HepG2 (cell line): Measurements from ENCODE around the gene METTL1. TPM values are rescaled to one million over a fixed set of nuclear protein-coding genes. Genes with fewer than 3 reads are reported as not detected.
A peak's percentile ranks its signal among the peaks of the same experiment; 100 is the strongest.

Experiments used
- ATF4 ChIP-seq, 2 experiments: fragments of 450-650 bp in 1 of 2; sonication (generic) in 1 of 2; formaldehyde crosslinking; IDR thresholded peaks; 2 replicates each; pipeline versions ENCODE4 v1.5.0 to v1.8.0; 2020 to 2022; ENCODE audit warnings: mild to moderate bottlenecking in 1 of 2, missing genetic modification reagents in 1 of 2
- CEBPB ChIP-seq: IDR thresholded peaks from 2 replicates; pipeline ENCODE4 v1.6.1; 2011; ENCODE audit warnings: low read depth, low read length, improper control_type of control experiment, borderline replicate concordance
- CREBL2 ChIP-seq: sonication (generic); formaldehyde crosslinking; IDR thresholded peaks from 2 replicates; pipeline ENCODE4 v1.8.1; 2023; ENCODE audit warnings: missing genetic modification reagents, mild to moderate bottlenecking, borderline replicate concordance
- ELK4 ChIP-seq: sonication (generic); formaldehyde crosslinking; IDR thresholded peaks from 2 replicates; pipeline ENCODE4 v1.9.0; 2021; ENCODE audit warnings: missing genetic modification reagents, borderline replicate concordance
- ERF ChIP-seq: IDR thresholded peaks from 2 replicates; pipeline ENCODE4 v1.6.1; 2018; ENCODE audit warnings: missing biosample characterization, missing genetic modification reagents
- HOMEZ ChIP-seq: IDR thresholded peaks from 2 replicates; pipeline ENCODE4 v1.6.1; 2016; ENCODE audit warnings: low read depth
- HOXA7 ChIP-seq: sonication (generic); formaldehyde crosslinking; IDR thresholded peaks from 2 replicates; pipeline ENCODE4 v1.8.1; 2022; ENCODE audit warnings: mild to moderate bottlenecking, missing genetic modification reagents, moderate library complexity
- KMT2B ChIP-seq: IDR thresholded peaks from 2 replicates; pipeline ENCODE4 v1.6.1; 2016; ENCODE audit warnings: missing genetic modification reagents, missing compliant biosample characterization
- MTF2 ChIP-seq: sonication (generic); formaldehyde crosslinking; IDR thresholded peaks from 2 replicates; pipeline ENCODE4 v1.5.0; 2020; ENCODE audit warnings: missing genetic modification reagents, borderline replicate concordance
- PAXIP1 ChIP-seq: sonication (generic); formaldehyde crosslinking; conservative IDR thresholded peaks from 2 replicates; pipeline ENCODE4 v1.4.0; 2020; ENCODE audit warnings: mild to moderate bottlenecking, missing genetic modification reagents, moderate library complexity
- SALL1 ChIP-seq: sonication (generic); formaldehyde crosslinking; IDR thresholded peaks from 2 replicates; pipeline ENCODE4 v1.8.0; 2022; ENCODE audit warnings: mild to moderate bottlenecking, missing genetic modification reagents
- SNRNP70 ChIP-seq: fragments of 200-400 bp; formaldehyde crosslinking; IDR thresholded peaks from 2 replicates; pipeline ENCODE4 v1.6.1; 2017; ENCODE audit warnings: mild to moderate bottlenecking, low read depth, low read length, moderate library complexity
- STAG1 ChIP-seq: sonication (generic); formaldehyde crosslinking; IDR thresholded peaks from 2 replicates; pipeline ENCODE4 v1.4.0; 2020; ENCODE audit warnings: missing genetic modification reagents
- UBTF ChIP-seq: sonication (generic); formaldehyde crosslinking; IDR thresholded peaks from 2 replicates; pipeline ENCODE4 v1.4.0; 2020; ENCODE audit warnings: mild to moderate bottlenecking, missing genetic modification reagents
- YEATS4 ChIP-seq: sonication (generic); formaldehyde crosslinking; IDR thresholded peaks from 2 replicates; pipeline ENCODE4 v1.4.0; 2020; ENCODE audit warnings: missing genetic modification reagents, borderline replicate concordance
- ZNF235 ChIP-seq: sonication (generic); formaldehyde crosslinking; IDR thresholded peaks from 2 replicates; pipeline ENCODE4 v1.8.1; 2023; ENCODE audit warnings: mild to moderate bottlenecking, missing genetic modification reagents, borderline replicate concordance
- ZNF501 ChIP-seq: sonication (generic); formaldehyde crosslinking; IDR thresholded peaks from 2 replicates; pipeline ENCODE4 v1.5.1; 2020; ENCODE audit warnings: mild to moderate bottlenecking, moderate library complexity, missing genetic modification reagents
- ZSCAN25 ChIP-seq: sonication (generic); formaldehyde crosslinking; IDR thresholded peaks from 2 replicates; pipeline ENCODE4 v1.8.0; 2022; ENCODE audit warnings: mild to moderate bottlenecking, missing genetic modification reagents
- polyA plus RNA-seq, 8 experiments: library from polyadenylated mRNA; depleted of rRNA in 3 of 8; stranded (reverse) in 7 of 8; unstranded in 1 of 8; fragments of >200 nt; fragmentation: Illumina TruSeq in 4 of 8; extraction: Trizol in 4 of 8; gene quantifications; 2 replicates each; pipeline versions ENCODE4 v1.2.1 to v1.2.3, GENCODE V29; 2011 to 2016; ENCODE audit warnings: low read depth in 4 of 8, missing spikeins in 1 of 8, mixed read lengths in 1 of 8; ENCODE audit not compliant: insufficient read depth in 1 of 8
- total RNA-seq, 5 experiments: library from RNA; depleted of rRNA; stranded (reverse); fragments of >200 nt; fragmentation: Illumina TruSeq; extraction: Trizol; gene quantifications; 2 replicates each; pipeline ENCODE4 v1.2.3, GENCODE V29; 2016; ENCODE audit warnings: low read depth in 1 of 5

The METTL1 gene
- total and polyA plus RNA-seq, 2 of the 13 experiments (the other 11 are each of a cell fraction or from before 2014, with no cell fraction given) = 34.7 to 36.9 TPM

GRCh38 chr12:57813971-57814772 lies 42.3 kb upstream of the METTL1 start (continued):
- peak; percentile 64 for TF ChIP-seq UBTF (CRISPR knock-in tag)
- peak; percentile 48; the same call in 1 of the 2 replicates for TF ChIP-seq ERF
- TF ChIP-seq ZNF501 (CRISPR knock-in tag) = 0 out of 2 replicates have a peak, but pooled peaks have one; percentile 6
- TF ChIP-seq KMT2B = 0 out of 2 replicates have a peak, but pooled peaks have one; percentile 37
- no peak for TF ChIP-seq SNRNP70
- TF ChIP-seq YEATS4 (CRISPR knock-in tag) = 0 out of 2 replicates have a peak, but pooled peaks have one; percentile 44
- peak; percentile 73 for TF ChIP-seq SALL1
- peak; percentile 44; the same call in 1 of the 2 replicates for TF ChIP-seq HOMEZ (CRISPR knock-in tag)
- TF ChIP-seq ZSCAN25 = no peak
- TF ChIP-seq ZNF235 = no peak
- TF ChIP-seq HOXA7 (CRISPR knock-in tag) = no peak
- TF ChIP-seq MTF2 (CRISPR knock-in tag) = no peak
- TF ChIP-seq STAG1 (CRISPR knock-in tag) = peak; percentile 6; the same call in 1 of the 2 replicates
- TF ChIP-seq ATF4 (CRISPR knock-in tag; IDR thresholded peaks at IDR 0.05) = peak in 1 of 2 experiments; percentile 95; a peak in 2 of 4 replicates
- TF ChIP-seq PAXIP1 (CRISPR knock-in tag) = peak; percentile 70
- peak; percentile 87 for TF ChIP-seq CEBPB
- no peak for TF ChIP-seq ELK4 (CRISPR knock-in tag)
- TF ChIP-seq CREBL2 = no peak
